Kasumi-1 (cell line): ENCODE data around the gene HDLBP.

Experiments used
- DNase-seq, 2 experiments: peaks; one replicate each; lab custom pipeline; 2025; lab: John Stamatoyannopoulos, UW

HDLBP gene, protein sequence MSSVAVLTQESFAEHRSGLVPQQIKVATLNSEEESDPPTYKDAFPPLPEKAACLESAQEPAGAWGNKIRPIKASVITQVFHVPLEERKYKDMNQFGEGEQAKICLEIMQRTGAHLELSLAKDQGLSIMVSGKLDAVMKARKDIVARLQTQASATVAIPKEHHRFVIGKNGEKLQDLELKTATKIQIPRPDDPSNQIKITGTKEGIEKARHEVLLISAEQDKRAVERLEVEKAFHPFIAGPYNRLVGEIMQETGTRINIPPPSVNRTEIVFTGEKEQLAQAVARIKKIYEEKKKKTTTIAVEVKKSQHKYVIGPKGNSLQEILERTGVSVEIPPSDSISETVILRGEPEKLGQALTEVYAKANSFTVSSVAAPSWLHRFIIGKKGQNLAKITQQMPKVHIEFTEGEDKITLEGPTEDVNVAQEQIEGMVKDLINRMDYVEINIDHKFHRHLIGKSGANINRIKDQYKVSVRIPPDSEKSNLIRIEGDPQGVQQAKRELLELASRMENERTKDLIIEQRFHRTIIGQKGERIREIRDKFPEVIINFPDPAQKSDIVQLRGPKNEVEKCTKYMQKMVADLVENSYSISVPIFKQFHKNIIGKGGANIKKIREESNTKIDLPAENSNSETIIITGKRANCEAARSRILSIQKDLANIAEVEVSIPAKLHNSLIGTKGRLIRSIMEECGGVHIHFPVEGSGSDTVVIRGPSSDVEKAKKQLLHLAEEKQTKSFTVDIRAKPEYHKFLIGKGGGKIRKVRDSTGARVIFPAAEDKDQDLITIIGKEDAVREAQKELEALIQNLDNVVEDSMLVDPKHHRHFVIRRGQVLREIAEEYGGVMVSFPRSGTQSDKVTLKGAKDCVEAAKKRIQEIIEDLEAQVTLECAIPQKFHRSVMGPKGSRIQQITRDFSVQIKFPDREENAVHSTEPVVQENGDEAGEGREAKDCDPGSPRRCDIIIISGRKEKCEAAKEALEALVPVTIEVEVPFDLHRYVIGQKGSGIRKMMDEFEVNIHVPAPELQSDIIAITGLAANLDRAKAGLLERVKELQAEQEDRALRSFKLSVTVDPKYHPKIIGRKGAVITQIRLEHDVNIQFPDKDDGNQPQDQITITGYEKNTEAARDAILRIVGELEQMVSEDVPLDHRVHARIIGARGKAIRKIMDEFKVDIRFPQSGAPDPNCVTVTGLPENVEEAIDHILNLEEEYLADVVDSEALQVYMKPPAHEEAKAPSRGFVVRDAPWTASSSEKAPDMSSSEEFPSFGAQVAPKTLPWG (N-terminal part only)

DNA sequence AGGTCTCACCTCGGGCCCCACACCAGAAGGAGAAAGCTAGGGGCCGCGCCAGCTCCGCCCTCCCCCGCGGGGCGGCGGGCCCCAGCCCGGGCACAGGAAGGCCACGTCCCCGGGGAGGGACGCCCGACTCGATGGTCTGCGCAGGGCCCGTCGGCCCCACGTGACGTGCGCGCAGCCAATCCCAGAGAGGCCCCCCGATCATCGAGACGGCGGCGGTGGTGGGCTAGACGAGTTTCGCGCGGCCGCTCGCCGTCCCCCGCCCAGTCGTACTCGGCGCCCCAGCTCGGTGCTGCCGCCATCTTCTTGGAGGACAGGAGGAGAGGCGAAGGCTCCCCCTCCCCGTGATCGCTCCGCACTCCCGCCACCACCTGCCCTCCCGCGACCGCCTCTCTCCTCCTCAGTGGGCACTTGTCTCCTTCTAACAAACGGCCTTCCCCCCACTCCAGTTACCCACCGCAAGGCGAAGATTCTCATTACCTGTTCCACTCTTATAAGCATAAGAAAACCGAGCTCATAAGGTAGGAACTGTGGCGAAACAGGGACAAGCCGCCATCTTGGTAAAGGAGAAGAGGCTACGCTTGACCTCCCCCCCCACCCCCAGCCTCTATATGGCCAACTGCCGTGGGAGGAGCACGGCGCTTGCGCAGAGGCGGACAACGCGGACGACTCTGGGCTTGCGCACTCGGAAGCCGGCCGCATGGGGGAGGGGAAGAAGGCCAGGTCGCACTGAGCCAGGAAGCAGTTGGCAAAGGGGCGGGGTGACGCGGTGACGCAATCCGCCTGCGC, at the start of gene HDLBP:
Gene HDLBP (minus strand): TSS at position 580 of the 786 bp plus-strand sequence. CDS start 48,803 bp downstream, outside the sequence.
- DNase-seq, result peak; percentile 69 to 81

DNA sequence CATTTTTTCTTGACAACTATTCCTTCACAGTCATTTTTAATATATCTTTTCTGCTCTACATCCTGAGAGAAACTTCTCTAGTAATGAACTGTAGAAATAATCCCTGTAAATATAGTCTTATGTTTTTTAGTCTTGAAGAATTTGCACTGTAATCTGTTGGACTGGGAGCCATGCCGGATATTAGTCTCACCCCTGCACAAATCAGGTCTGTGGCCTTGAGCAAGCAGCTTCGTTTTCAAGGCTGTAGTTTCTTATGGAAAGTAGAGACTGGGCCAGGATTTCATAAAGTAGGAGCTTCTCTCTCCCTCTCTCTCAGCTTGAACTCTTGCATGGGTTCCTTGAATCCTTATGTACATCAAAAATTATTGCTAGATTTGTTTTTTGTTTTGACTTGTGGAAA, 49.3 kb upstream of the HDLBP start:
- no peak for DNase-seq

- no peak for DNase-seq
Observed at GRCh38 chr2:241363426-241363825, 48.0 kb upstream of the HDLBP start.

DNA sequence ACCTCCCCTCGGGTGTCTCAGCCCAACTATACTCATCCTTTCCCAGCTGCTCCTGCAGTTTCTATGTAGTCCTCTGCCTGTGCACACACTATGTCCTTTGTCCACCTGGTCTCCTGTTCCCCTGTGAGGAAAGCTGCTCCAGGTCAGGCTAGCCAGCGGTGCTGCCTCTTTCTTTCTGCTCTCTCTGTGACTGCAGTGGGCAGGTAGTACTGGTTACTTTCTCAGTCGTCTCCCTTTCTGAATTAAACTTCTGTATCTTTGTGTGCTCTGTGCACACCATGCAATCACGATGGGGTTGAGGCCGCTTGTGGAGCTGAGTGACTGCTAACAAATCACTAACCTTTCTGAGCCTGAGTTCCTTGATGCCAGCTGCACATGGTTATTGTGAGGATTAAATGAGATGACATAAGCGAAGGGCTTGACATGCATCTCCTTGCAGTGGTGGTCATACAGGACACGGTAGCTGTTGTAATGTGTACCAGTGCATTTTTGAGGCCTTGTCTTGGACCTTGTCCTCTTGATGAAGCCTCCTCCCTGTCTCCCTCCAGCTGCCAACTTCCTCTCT, 44.1 kb upstream of the HDLBP start:
- DNase-seq, result no peak

DNA sequence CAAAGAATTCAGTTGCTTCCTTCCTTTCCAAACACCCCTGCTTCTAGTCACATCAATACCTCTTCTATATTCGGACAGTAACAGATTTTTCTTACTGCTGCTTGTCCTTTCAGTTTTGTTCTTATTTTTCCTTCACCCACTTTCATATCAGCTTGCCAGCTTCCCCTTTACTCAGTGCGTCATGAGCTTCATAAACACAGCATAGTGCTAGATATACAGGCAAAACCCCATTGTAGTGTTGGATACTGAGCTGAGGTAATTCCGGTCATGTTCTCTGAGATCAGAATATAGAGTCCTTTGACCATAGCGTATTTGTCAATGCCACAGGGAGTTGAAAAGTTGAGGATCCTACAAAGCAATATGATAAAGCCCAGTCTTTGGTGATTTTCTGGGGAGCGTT, 43.0 kb upstream of the HDLBP start:
- no peak for DNase-seq

- no peak for DNase-seq
Observed at GRCh38 chr2:241357531-241357930, 42.1 kb upstream of the HDLBP start.

DNA sequence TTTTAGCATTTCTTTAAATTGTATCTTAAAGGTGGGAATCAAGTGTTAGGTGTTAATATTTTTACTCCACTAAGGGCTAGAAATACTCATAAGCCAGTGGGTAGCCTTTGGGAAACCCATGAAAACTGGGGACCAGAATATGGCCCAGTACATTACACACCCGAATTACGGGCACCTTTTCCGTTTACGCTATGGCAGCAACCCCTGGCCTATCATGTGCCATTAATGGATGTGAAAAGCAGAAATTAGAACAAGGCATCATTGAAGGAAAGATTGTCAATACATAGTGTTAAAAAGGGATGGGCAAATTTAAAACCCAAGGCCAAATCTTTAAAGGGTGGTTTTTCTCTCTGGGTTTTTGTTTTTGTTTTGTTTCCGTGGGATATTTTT, 41.4 kb upstream of the HDLBP start:
- no peak for DNase-seq

GRCh38 chr2:241355983-241356870, 40.8 kb upstream of the HDLBP start, which contains the start of gene FARP2:
FARP2 (plus strand) TSS chr2:241356285; CDS start chr2:241373108, 16,823 bp downstream.
- DNase-seq, result peak; percentile 77 to 84

DNA sequence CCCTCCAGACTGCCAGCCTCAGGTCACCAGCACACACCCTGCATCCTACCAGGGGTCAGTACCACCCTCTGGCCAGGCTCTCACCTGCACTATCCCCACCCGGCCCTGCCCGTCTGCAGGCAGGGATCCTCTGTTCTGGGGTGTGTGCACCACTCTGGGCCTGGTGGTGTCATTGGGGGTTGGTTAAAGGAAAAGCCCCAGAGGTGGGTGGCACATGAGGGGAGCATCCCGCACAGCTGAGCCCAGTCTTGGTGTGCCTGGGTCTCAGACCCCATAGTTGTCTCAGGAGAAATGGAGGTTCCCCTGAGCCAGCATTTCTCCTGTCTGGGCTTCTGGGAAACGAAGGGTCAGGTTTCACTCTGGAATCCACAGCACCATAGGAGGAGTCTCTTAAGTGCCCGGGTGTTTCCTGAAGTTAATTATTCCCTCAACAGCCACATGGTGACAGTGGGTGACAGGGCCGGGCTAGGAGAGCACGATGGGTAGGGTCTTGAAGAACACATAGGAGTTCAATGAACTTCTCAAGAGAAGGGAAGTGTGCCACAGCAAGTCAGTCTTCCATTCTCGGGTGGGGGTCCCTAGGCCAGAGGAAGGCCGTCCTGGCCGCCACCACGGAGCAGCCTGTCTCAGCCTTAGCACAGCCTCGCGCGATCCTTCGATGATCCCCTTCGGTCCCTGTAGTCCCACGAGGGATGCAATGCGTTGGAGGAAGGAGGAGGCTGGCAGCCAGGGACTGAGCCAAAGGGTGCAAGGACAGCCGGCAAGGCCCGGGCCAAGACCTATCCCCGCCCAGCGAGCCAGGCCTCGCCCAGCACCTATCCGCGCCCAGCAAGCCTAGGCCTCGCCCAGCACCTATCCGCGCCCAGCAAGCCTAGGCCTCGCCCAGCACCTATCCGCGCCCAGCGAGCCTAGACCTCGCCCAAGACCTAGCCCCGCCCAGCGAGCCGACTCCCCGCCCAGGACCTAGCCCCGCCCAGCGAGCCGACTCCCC, 39.5 kb upstream of the HDLBP start:
- DNase-seq, result peak in 1 of 2 experiments; percentile 10

GRCh38 chr2:241352227-241352626, 36.8 kb upstream of the HDLBP start:
- no peak for DNase-seq

DNA sequence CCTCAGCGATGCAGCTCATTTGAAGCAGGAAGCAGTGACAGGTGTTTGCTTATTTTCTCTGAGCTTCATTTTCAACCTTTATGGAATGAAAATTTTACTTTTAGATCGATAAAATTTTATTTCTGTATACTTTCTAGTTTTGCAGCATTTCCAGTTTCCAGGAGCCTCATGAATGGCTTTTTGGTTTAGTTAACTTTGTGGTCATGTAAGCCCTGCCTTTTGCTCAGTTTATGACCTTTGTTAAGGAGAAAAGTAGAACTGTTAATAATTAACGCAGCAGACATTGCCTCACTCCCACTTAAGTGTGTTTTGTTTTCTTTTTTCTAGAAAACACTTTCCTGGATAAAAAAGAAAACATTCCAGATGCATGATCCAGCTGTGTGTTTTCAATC, 36.2 kb upstream of the HDLBP start:
- DNase-seq, result no peak

- DNase-seq, result no peak
Observed at GRCh38 chr2:241350878-241351639, 35.6 kb upstream of the HDLBP start.

GRCh38 chr2:241350530-241350877, 35.0 kb upstream of the HDLBP start:
- no peak for DNase-seq

DNA sequence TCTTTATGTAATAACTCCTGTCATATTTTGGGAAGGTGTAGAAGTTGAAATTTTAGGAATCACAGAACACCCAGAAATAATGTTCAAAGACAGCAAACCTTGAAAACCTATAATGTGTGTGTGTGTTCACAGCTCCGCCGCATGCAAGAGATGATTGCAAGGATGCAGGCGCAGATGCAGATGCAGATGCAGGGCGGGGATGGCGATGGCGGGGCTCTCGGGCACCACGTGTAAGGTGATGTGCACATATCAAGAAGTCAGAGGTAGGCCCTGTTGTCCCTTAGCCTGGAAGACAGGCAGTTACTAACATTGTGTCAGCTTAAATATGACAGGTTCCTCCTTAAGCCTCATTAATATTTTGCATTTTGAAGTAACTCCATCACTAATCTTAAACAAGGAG, 34.5 kb upstream of the HDLBP start:
- DNase-seq, result no peak

GRCh38 chr2:241344925-241345651, 29.6 kb upstream of the HDLBP start:
- DNase-seq, result no peak

DNA sequence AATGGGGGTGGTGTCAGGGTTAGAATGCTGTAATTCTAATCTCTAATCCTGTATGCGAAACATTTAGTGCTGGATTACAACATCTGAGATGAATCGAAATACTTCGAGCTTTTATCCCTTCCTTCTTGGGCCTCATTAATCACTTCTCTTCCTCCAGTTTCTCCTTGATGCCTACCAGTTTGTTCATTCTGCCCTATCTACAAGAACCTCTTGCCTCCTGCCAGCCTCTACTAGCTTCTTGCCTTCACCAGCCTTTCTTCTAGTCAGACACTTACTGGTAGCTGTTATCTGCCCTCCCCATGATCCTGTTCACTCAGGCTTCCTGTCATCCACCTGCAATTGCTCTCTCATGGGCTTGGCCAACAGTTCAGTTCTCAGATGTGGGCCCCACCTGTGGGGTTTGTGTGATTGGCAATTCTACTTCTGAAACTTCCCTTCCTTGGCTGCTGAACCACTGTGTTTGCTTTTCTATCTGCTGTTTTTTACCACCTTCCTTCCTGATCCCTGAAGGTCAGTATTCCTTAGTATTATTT, 25.2 kb upstream of the HDLBP start:
- no peak for DNase-seq
